NCI-H1092 treated with DMSO at 0.1 percent for 48 hours (cell line): ENCODE data around the gene CAPN10.

Experiments used
- DNase-seq: peaks from one replicate; lab custom pipeline; 2025; lab: John Stamatoyannopoulos, UW

The CAPN10 gene

DNA sequence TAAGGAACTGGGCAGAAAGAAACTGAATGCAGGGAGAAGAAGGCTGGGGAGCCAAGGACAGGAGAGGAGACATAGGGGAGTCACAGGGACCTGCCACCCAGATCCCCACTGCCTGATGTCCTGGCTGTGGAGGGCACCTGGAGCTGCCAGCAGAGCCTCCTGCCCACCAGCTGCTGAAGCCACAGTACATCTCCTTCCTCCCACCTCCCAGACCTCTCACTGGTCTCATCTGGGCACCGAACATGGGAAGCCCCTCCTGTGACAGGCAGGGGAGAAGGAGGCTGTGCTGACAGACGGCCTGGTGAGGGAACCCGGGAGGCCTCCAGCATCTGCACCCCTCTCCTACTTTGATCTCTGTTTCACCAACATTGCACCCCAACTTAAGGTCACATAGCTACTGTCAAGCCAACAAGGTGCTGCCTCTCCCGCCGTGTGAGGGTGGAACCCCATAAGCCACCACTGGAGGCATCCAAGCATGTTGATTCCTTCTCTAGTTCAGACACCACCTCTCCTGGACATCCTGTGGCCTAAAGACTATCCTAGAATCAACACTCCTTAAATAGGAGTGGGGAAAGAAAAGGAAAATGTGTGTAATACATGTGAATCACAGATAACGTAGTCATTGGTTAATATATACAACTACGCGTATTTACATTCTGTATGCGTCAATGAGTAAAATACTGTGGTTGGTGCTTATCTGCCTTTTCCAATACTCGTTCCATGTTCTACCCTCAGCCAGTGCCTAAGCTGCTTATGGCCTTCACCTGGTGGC is 21.8 kb upstream of the CAPN10 start:
- DNase-seq, result no peak

DNA sequence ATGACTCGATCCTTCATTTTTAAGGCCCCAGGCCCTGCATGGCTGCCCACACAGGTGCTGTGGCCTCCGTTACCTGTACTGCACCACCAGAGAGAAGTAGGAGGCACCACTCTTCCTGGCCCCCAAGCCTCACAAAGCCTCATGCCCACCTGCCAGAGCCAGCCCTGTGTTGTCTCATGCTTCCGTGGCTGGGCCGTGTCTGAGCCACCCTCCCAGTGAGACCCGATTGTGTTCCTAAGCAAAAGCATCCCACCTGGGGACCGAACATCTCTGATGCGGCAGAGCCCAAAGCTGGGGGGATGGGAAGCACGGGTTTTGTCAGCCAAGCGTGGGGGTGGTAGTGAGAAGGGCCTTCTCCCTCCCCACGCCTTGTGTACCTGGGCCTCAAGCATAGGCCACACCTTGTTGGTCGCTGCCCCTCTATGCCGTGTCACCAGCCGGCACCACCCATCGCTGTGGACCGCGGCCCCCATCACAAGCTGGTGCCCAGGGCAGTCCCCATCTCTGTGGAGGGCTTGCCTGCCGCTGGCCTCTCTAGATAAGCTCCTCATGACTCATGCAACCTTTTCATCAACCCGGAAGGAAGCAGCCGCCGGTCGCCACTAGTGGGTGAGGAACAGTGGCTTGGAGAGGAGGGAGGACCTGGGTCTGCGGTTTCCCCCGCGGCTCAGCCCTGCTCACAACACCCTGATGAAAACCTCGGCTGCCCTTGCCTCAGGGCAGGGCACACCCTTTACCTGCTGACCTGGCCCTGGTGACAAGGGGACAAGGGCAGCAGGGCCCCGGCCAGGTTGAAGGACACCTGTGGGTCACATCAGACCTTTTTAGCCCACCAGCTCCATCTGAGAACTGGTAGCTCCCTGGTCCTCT is 21.0 kb upstream of the CAPN10 start:
- no peak for DNase-seq

DNA sequence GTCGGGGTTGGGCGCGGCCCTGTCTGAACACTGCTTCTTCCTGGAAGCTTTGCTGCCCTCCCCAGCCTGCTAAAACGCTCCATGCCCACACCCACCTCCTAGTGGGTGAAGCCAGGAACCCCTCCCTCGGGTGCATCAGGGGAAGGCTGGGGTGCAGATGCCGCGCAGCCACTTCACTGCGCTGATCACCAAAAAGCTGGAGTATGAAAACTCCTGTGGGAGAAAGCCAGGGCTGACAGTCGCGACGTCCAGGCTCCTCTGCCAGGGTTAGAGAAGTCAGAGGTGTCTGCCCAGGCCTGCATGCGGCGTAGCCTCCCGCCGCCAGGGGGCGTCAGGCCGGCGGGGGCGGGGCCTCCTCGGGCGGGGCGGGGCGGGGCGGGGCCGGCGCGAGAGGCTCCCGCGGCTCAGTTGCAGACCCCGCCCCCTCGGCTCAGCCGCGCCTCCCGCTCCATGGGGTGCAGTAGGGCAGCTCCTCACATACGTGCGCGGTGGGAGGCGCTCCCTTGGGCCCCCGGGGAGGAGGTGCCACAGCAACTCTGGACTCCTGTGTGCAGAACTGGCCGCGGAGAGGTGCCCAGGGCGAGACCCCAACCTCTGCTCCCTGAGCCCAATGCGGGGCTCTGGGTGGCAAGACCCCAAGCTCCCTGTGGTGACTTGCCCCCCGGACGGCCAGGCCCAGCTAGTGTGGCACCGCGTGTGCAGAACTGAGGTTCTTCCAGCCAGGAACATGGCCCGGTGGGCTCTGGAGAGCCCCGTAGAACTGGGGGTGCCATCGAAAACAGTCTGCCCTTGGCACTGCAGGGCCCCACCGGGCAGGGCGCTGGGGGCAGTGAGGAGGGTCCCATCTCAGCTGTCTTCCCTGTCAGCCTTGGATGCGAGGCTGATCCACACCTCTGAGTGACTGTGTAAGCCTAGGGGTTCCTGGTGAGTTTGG is 20.1 kb upstream of the CAPN10 start:
- DNase-seq, result peak; percentile 60

DNA sequence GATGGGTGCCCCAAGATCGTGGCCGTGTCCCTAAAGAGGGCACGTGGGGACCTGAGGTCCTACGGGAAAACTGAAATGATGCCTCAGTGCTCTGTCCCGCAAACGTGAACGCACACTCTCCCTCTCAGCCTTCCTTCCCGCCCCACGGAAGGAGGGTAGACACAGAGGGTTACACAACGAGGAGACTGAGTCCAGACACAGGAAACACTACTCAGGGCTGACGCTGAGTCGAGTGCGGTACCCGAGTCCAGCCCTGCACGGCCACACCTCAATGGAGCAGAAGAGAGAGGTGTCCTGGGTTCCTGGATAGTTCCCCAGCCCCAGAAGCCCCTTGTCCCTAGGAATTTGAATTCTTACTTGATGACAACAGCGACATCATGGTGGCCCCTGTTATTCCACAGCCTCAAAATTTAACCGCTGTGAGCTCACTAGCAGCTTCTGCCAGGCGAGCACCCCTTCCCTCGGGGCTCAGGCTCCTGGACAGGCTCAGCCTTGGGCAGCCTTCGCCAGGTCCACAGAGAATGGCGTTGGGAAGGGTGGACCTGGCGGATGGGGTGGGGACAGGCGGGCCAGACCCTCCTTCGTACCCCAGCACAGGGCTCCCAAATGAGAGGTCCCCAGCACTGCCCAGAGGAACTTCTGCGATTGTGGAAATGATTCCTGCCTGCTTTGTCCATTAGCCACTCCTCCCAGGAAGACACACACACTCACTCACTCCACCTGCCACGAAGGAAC is 19.2 kb upstream of the CAPN10 start:
- DNase-seq, result no peak

DNA sequence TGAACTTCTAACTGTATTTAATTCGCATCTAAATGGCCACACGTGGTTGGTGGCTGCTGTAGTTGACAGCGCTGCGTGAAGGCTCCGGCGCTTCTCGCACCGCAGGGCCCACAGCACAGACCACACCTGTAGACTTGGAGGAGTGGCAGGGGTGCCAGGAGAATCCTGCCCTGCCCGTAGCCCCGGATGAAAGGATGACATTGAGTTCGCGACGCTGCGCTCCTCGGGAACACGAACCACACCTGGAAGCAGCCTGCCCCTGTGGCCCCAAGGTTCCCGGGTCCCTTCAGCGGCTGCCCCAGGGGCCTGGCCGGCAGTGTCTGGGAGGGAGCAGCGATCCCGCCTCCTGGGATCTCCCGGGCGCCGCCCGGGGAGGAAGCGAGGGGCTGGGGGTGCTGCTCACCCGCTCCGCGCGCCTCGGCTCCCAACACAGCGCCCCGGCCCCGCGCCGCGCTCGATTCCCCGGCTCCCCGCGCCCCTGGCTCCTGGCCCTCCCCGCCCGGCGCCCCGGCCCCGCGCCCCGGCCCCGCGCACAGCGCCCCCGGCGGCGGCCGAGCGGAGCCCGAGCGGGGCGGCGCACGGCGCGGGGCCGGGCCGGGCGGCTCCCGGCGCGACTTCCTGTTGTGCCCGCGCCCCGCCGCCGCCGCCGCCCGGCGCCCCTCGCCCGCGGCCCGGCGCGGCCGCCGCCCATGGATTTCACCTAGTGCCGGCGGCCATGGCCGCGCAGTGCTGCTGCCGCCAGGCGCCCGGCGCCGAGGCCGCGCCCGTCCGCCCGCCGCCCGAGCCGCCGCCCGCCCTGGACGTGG is 18.5 kb upstream of the CAPN10 start, which contains the start of gene RNPEPL1:
Gene RNPEPL1 (plus strand): TSS at position 613 of the 806 bp plus-strand sequence. CDS start 103 bp downstream, at position 716.
- DNase-seq, result peak; percentile 41

DNA sequence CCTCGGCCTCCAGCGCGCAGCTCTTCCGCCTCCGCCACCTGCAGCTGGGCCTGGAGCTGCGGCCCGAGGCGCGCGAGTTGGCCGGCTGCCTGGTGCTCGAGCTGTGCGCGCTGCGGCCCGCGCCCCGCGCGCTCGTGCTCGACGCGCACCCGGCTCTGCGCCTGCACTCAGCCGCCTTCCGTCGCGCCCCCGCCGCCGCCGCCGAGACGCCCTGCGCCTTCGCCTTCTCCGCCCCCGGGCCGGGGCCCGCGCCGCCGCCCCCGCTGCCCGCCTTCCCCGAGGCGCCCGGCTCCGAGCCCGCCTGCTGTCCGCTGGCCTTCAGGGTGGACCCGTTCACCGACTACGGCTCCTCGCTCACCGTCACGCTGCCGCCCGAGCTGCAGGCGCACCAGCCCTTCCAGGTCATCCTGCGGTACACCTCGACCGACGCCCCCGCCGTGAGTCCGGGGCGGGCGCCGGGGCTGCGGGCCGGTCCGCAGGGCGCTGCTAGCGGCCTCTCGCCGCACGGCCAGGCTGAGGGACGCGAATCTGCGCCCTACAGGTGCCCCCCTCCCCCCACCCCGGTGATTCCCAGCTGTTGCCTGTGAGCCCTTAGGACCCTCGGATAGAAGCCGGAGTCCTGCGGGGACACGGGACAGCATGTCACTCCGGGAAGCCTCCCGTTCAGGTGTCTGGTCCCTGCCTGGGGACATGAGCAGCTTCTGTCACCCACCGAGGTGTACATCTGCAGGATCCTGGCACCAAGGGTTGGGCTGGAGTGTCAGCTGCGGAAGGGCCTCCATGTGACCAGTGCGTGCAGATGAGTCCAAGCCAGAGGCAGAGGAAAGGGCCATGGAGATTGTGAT is 17.6 kb upstream of the CAPN10 start:
- DNase-seq, result peak; percentile 20

DNA sequence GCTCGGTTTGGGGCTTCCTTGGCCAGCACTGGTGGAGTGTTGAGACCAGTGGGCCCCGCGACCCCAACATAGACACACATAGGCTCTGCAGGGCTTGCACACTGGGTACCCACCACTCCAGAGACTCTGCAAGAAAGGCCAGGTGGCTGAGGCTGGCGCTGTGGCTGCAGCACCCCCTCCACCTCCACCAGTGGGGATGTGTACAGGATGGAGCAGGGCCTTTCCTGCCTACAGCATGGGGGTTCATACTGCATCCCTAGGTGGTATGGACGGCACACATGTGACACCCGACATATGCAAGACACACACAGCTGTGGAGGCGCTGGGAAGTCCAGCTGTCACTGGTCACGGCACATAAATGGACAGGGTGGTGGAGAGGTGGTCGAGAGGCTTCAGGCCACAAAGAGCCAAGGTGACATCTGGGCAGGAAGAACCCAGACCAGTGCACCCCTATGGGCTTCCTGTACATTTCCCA is 17.0 kb upstream of the CAPN10 start:
- DNase-seq, result no peak

DNA sequence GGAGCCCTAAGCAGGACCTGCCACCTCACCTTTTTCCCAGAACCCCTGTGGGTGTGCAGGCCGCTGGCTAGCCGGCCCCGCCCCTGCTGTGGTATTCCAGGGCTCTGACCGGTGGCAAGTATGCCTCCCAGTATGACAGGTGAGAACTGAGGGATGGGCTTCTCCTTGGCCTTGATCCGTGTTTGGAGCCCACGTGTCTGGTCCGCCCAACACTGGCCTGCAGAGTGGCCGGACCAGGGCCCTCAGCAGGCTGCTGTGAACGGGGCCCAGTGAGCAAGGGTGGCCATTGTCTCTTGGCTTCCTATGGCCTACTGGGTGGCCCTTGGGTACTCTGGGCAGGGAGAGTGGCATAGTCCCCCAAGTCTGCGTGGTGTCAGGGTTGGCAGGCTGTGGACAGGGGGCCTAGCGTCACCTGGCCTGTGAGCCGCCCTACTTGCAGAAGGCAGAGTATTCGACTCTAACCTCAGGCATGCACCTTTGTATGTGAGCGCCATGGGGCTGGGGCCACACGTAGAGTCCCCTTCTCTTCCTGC is 16.5 kb upstream of the CAPN10 start:
- no peak for DNase-seq

DNA sequence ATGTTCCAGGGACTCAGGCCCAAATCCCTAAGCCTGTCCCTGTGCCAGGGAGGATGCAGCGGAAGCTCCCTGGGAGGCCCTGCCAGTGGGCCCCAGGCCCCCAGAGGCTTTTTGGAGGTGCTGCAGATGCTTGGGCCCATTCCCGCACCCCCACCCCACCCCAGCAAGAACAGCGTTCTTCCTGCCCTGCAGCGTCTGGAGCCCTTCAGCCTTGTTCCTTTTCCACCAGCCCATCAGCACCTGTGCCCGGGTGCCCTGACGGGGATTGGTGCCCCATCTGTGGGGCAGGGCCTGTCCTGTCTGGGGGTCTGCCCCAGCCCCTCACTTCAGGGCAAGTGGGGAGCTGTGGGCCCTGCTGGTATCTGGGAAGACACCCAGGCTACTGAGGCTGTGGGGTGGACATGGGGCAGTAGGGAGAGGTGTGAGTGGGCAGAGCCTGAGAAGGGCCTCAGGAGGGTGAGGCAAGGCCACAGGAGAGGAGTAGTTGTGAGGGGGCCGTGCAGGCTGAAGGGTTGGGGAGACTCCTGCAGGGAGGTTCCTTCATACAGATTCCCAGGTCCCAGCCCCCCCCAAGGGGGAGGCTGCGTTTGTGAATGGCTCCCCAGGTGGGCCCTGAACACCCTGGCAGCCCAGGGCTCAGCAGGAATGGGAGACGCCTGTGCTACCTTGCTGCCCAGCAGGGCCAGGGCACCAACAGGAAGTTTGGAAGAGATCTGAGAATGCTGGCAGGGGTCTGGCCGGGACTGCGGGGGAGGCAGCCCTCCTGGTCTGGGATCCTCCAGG is 15.8 kb upstream of the CAPN10 start:
- no peak for DNase-seq

DNA sequence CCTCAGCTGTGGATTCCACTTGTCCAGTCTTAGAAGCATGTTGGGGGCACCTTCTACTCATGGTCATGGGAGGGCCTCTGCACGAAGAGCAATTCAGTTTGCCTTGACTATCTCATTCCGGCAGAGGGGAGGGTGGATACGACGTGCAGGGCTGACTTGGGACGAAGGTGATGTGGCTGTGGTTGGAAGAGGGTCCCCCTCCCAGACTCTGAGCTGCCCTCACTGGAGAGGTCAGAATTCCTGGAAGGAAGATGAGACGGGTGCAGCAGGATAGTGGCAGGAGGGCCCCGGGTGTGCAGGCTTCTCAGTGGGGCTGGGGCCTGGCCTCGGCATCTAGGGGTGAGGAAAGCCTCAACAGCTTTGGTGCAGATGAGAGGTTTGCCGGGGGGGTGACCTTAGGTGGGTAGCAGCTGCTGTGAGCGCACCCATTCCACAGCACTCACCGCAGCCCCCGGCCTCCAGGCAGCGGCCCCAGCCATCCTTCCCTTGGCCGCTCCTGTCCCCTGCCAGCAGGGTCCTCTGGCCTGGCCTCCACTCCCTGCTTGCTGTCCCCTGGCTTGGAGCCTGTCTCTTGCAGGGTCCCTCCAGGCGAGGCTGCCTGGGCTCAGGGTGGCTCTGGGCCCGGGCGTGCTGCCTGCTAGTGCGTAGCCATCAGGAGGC is 15.1 kb upstream of the CAPN10 start:
- DNase-seq, result no peak

DNA sequence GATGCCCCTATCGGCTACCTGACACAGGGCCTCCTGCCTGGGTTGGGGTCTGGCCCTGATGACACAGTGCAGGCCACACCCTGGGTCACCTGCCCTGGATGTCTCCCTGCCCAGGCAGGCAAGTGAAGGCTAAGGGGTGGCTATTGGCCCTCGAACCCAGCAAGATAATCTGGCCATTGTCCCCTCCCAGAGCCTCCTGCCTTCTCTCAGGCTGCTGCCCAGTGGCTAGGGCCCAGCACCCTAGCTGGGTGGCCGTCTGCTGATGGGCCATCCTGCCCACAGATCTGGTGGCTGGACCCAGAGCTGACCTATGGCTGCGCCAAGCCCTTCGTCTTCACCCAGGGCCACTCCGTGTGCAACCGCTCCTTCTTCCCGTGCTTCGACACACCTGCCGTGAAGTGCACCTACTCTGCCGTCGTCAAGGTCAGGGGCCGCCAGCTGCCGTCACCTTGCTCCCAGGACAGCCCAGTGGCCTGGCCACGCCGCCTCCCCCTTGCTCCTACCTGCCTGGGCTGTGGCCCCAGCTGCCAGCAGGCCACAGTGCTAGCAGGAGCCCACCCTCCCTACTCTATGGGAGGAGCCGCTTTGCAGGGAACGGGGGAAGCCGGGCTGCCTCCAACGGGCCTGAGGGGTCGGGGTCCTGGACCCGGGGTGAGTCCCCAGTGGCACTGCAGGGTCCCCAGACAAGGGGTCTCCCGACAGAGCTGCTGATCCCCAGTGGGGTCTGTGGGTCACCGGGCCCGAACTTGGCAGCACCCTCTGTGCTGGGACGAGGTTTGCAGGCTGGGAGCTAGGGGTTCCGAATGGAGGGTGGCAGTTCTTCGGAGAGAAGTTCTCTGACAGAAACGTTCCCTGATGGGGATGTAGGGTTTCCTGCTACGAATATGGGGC is 14.1 kb upstream of the CAPN10 start:
- DNase-seq, result no peak

DNA sequence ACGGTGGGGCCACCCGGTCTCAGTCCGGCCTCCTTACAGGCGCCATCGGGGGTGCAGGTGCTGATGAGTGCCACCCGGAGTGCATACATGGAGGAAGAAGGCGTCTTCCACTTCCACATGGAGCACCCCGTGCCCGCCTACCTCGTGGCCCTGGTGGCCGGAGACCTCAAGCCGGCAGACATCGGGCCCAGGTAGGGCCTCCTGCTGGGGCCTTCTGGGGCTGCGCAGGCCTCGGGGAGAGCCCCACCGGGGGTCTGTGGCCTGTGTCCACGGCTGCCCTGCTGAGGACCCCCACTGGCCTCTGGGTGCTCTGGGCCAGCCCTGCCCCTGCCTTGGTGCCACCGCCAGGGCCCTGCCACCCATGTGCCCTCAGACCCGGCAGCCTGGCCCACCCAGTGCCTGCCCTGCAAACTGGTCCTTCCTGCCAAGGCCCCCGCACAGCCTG is 13.4 kb upstream of the CAPN10 start:
- DNase-seq, result no peak

DNA sequence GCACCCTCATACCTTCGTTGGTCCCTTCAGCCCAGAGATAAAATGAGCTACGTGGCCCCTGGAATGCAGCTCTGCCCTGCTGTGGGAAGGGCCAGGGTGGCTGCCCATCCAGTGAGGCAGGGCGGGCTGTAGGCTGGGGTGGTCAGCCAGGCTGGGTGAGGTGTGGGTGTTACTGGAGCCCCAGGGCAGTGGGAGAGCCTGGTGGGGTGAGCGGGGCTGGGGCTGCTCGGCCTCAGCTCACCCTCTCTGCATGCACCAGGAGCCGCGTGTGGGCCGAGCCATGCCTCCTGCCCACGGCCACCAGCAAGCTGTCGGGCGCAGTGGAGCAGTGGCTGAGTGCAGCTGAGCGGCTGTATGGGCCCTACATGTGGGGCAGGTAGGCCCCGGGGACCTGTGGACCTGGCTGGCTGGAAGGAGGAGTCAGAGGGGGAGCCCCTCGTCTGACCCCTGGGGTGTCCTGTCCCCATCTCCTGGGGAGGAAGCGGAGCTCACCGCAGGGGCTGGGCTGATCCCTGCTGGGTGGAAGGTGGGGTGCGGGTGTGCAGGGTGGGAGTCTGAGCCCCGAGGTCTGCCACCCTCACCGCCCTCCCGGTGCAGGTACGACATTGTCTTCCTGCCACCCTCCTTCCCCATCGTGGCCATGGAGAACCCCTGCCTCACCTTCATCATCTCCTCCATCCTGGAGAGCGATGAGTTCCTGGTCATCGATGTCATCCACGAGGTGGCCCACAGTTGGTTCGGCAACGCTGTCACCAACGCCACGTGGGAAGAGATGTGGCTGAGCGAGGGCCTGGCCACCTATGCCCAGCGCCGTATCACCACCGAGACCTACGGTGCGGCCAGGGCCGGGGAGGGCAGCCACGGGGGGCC is 12.8 kb upstream of the CAPN10 start:
- DNase-seq, result no peak

DNA sequence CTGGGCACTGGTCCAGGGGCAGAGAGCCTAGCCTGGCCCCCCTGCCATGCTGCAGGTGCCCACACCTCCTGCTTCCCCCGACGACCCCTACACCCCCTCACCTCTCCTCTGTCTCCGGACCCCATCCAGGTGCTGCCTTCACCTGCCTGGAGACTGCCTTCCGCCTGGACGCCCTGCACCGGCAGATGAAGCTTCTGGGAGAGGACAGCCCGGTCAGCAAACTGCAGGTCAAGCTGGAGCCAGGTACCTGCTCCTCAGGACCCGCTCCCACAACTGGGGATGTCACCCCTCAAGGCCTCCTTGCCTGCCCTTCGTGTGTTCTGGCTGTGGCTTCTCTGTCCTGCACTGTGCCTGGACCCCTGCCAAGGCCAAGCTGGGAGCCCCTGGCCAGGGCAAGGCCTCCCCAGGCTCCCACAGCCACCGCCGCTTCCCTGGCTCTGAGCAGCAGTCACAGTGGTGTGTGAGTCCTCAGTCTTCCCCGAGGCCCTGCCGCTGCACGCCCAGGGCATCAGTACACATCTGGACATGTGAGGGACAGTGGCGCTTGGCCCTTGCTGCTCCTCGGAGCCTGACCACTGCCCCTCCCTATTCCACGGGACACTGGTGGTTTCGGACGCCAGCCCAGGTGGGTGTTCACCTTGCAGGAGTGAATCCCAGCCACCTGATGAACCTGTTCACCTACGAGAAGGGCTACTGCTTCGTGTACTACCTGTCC is 12.0 kb upstream of the CAPN10 start:
- no peak for DNase-seq
